HCT116 (cell line): ENCODE data around the gene NEK6. TPM values are rescaled to one million over a fixed set of nuclear protein-coding genes. Genes with fewer than 3 reads are reported as not detected.

ENCODE experiments used
- ATAC-seq: fragments of 200-7000 bp; cut with Tn5 transposase; 2 replicates; pipeline ENCODE4 v1.9.1; 2020; ENCODE audit warnings: mild to moderate bottlenecking, moderate library complexity
- BruUV-seq: library from RNA; stranded (reverse); fragments of 400-500 nt; replicated peaks from 2 replicates; lab custom pipeline; 2021; lab: Mats Ljungman, UMichigan
- CTCF ChIA-PET: fragments of 300-600 bp; sonication (Branson Sonifier 250); formaldehyde crosslinking; loops from one replicate; lab custom pipeline; 2021; ENCODE audit warnings: antibody characterized with exemption; lab: Charles Lee
- POLR2A ChIA-PET: fragments of 300-600, 350-600 bp; sonication (Branson Sonifier 250); formaldehyde crosslinking; loops from one replicate; lab custom pipeline; 2021; ENCODE audit warnings: antibody characterized with exemption; lab: Charles Lee
- RAD21 ChIA-PET, 2 experiments: fragments of 300-600 bp; sonication (Branson Sonifier 250); formaldehyde crosslinking; loops; one replicate each; lab custom pipeline; 2023; ENCODE audit warnings: low total read pairs in 2 of 2; ENCODE audit not compliant: uncharacterized antibody in 2 of 2, unreplicated experiment in 2 of 2, low non-redundant PET in 1 of 2; lab: Charles Lee
- DNase-seq: peaks from one replicate; pipeline ENCODE4 v3.0.0-alpha.2; 2010; ENCODE audit warnings: low read depth, low spot score
- H2AFZ ChIP-seq: fragments of 200-600 bp; shearing (Covaris generic), sonication (generic); 2 replicates; pipeline ENCODE4 v1.6.1; 2017; ENCODE audit warnings: low read depth, mixed run types, mixed read lengths, antibody characterized with exemption, low read length; ENCODE audit not compliant: poor library complexity, severe bottlenecking
- H3K27ac ChIP-seq: 2 replicates; pipeline ENCODE4 v1.5.1; 2012; ENCODE audit warnings: low read depth, low read length
- H3K27me3 ChIP-seq: fragments of 200-600 bp; sonication (generic); 2 replicates; pipeline ENCODE4 v1.6.1; 2016; ENCODE audit warnings: mixed run types, low read length, mixed read lengths; ENCODE audit not compliant: insufficient read depth
- H3K36me3 ChIP-seq, 2 experiments: fragments of 200-500 bp in 1 of 2; fragments of 200-600 bp in 1 of 2; sonication (Bioruptor generic) in 1 of 2; sonication (generic) in 1 of 2; 2 replicates each; pipeline versions ENCODE4 v1.5.1 to v1.6.1; 2014 to 2016; ENCODE audit warnings: low read length in 2 of 2, inconsistent platforms in 1 of 2, mixed read lengths in 1 of 2, mixed run types in 1 of 2; ENCODE audit not compliant: insufficient read depth in 2 of 2, control insufficient read depth in 1 of 2
- H3K4me1 ChIP-seq, 2 experiments: fragments of 200-600 bp in 1 of 2; sonication (generic) in 1 of 2; 2 replicates each; pipeline versions ENCODE4 v1.5.1 to v1.6.1; 2012 to 2017; ENCODE audit warnings: low read length in 2 of 2, inconsistent platforms in 1 of 2, mild to moderate bottlenecking in 1 of 2, mixed read lengths in 1 of 2, mixed run types in 1 of 2, moderate library complexity in 1 of 2; ENCODE audit not compliant: insufficient read depth in 2 of 2, control insufficient read depth in 1 of 2
- H3K4me2 ChIP-seq: fragments of 200-600 bp; sonication (generic); 2 replicates; pipeline ENCODE4 v1.6.1; 2017; ENCODE audit warnings: mixed run types, low read length, mixed read lengths
- H3K4me3 ChIP-seq, 2 experiments: fragments of 200-600 bp in 1 of 2; sonication (generic) in 1 of 2; replicated peaks in 1 of 2; 2 replicates each; pipeline ENCODE4 v1.5.1; 2011 to 2016; ENCODE audit warnings: low read length in 2 of 2, control low read depth in 1 of 2, low read depth in 1 of 2, mild to moderate bottlenecking in 1 of 2, mixed read lengths in 1 of 2, mixed run types in 1 of 2
- H3K79me2 ChIP-seq: fragments of 200-600 bp; sonication (generic); 2 replicates; pipeline ENCODE4 v1.6.1; 2017; ENCODE audit warnings: mild to moderate bottlenecking, mixed run types, low read length, moderate library complexity, mixed read lengths; ENCODE audit not compliant: insufficient read depth
- H3K9ac ChIP-seq: fragments of 200-600 bp; sonication (generic); 2 replicates; pipeline ENCODE4 v1.6.1; 2016; ENCODE audit warnings: low read length, mixed read lengths
- H3K9me2 ChIP-seq: fragments of 200-600 bp; sonication (generic), shearing (Covaris generic); 2 replicates; pipeline ENCODE4 v1.6.1; 2017; ENCODE audit warnings: mixed run types, mild to moderate bottlenecking, moderate library complexity; ENCODE audit not compliant: insufficient read depth
- H3K9me3 ChIP-seq, 2 experiments: fragments of 200-500 bp in 1 of 2; fragments of 200-600 bp in 1 of 2; sonication (Bioruptor generic) in 1 of 2; sonication (generic) in 1 of 2; 2 replicates each; pipeline ENCODE4 v1.6.1; 2014 to 2017; ENCODE audit warnings: low read length in 2 of 2, mixed read lengths in 2 of 2, inconsistent platforms in 1 of 2, low read depth in 1 of 2, mild to moderate bottlenecking in 1 of 2, mixed run types in 1 of 2, moderate library complexity in 1 of 2; ENCODE audit not compliant: control insufficient read depth in 1 of 2, insufficient read depth in 1 of 2
- H4K20me1 ChIP-seq: fragments of 200-600 bp; sonication (generic), shearing (Covaris generic); 2 replicates; pipeline ENCODE4 v1.6.1; 2017; ENCODE audit warnings: mixed run types, mild to moderate bottlenecking, moderate library complexity; ENCODE audit not compliant: insufficient read depth
- CEBPB ChIP-seq: IDR thresholded peaks from 2 replicates; pipeline ENCODE4 v1.6.1; 2012; ENCODE audit warnings: low read depth
- CTCF ChIP-seq, 3 experiments: fragments of 200-600 bp in 1 of 3; sonication (generic) in 1 of 3; IDR thresholded peaks in 2 of 3; conservative IDR thresholded peaks in 1 of 3; 2 replicates each; pipeline ENCODE4 v1.5.1; 2012 to 2017; ENCODE audit warnings: low read depth in 2 of 3, low read length in 2 of 3, antibody characterized with exemption in 1 of 3, borderline replicate concordance in 1 of 3, control low read depth in 1 of 3, mild to moderate bottlenecking in 1 of 3, mixed read lengths in 1 of 3, mixed run types in 1 of 3, moderate library complexity in 1 of 3; ENCODE audit not compliant: insufficient read depth in 1 of 3
- EZH2 ChIP-seq: fragments of 200-600 bp; sonication (generic); IDR thresholded peaks from 2 replicates; pipeline ENCODE4 v1.6.1; 2017; ENCODE audit warnings: antibody characterized with exemption, mixed run types
- JUND ChIP-seq: IDR thresholded peaks from 2 replicates; pipeline ENCODE4 v1.6.1; 2012
- intact Hi-C: fragments of 100-400 bp; cut with micrococcal nuclease; formaldehyde crosslinking; loops from 2 replicates; pipeline ENCODE4 v1.10.0; 2022
- total RNA-seq: library from RNA; stranded (reverse); gene quantifications from one replicate; pipeline ENCODE4 v1.2.1, GENCODE V29; 2021; ENCODE audit not compliant: unreplicated experiment

Gene NEK6
- total RNA-seq, 1 experiment from 2014 or later: 40.8 TPM

GRCh38 chr9:124284237-124284831, 26.6 kb downstream of the NEK6 start:
- peaks cover 76% of the 10 kb centered on the region for H3K79me2 ChIP-seq
- H2AFZ ChIP-seq: no peak overlapping the region
- ATAC-seq: no peak
- BruUV-seq: no TSS peak
- H3K4me2 ChIP-seq: no peak overlapping the region
- no peak for TF ChIP-seq CTCF (IDR thresholded peaks at IDR 0.05 in 2 of 3, conservative IDR thresholded peaks at IDR 0.05 in 1 of 3; ENCODE audit: borderline replicate concordance in 1 of 3, insufficient read depth in 1 of 3, low read depth in 2 of 3, low read length in 2 of 3)
- no peak for TF ChIP-seq EZH2
- no peak overlapping the region for H3K9ac ChIP-seq
- no peak overlapping the region for H3K27ac ChIP-seq
- intact Hi-C loops: no loop called here
- no peaks in the 10 kb centered on the region for H3K27me3 ChIP-seq
- ChIA-PET CTCF (no interaction called here), RAD21 (no interaction called here), POLR2A (no interaction called here)
- no peak for DNase-seq
- H3K4me1 ChIP-seq: peaks cover 30 to 48% of the 10 kb centered on the region in 2 experiments
- H4K20me1 ChIP-seq: no peaks in the 10 kb centered on the region
- H3K9me3 ChIP-seq: no peaks in the 10 kb centered on the region
- no peaks in the 10 kb centered on the region for H3K9me2 ChIP-seq
- H3K36me3 ChIP-seq: no peaks in the 10 kb centered on the region
- H3K4me3 ChIP-seq: no peak overlapping the region

GRCh38 chr9:124284940-124285441, 27.2 kb downstream of the NEK6 start:
- intact Hi-C loops: no loop called here
- H3K36me3 ChIP-seq: no peaks in the 10 kb centered on the region
- H3K27ac ChIP-seq: no peak overlapping the region
- H3K4me3 ChIP-seq: no peak overlapping the region
- H3K9me2 ChIP-seq: no peaks in the 10 kb centered on the region
- ChIA-PET RAD21 (no interaction called here), POLR2A (no interaction called here), CTCF (no interaction called here)
- no peak overlapping the region for H2AFZ ChIP-seq
- peaks cover 25 to 42% of the 10 kb centered on the region in 2 experiments for H3K4me1 ChIP-seq
- DNase-seq (no peak), ATAC-seq (no peak)
- H3K27me3 ChIP-seq: no peaks in the 10 kb centered on the region
- no peak overlapping the region for H3K9ac ChIP-seq
- H3K79me2 ChIP-seq: peaks cover 72% of the 10 kb centered on the region
- BruUV-seq: no TSS peak
- no peaks in the 10 kb centered on the region for H3K9me3 ChIP-seq
- no peak for TF ChIP-seq JUND
- TF ChIP-seq CTCF (IDR thresholded peaks at IDR 0.05 in 2 of 3, conservative IDR thresholded peaks at IDR 0.05 in 1 of 3; ENCODE audit: borderline replicate concordance in 1 of 3, insufficient read depth in 1 of 3, low read depth in 2 of 3, low read length in 2 of 3): no peak
- no peak for TF ChIP-seq CEBPB
- no peaks in the 10 kb centered on the region for H4K20me1 ChIP-seq
- no peak overlapping the region for H3K4me2 ChIP-seq
